IMR-90 (cell line): Measurements from ENCODE around the gene RBBP8NL. TPM values are rescaled to one million over a fixed set of nuclear protein-coding genes. Genes with fewer than 3 reads are reported as not detected.

Source experiments
- ATAC-seq: fragments of 200-7000 bp; cut with Tn5 transposase; 2 replicates; pipeline ENCODE4 v1.9.1; 2020; ENCODE audit warnings: low read depth, mild to moderate bottlenecking, moderate library complexity
- BruUV-seq: library from RNA; stranded (reverse); fragments of 400-500 nt; replicated peaks from 2 replicates; lab custom pipeline; 2021; lab: Mats Ljungman, UMichigan
- CTCF ChIA-PET: fragments of 300-600 bp; formaldehyde crosslinking; extraction: SDS; loops from one replicate; lab custom pipeline; 2021; ENCODE audit warnings: antibody characterized with exemption; lab: Yijun Ruan, JAX
- POLR2A ChIA-PET: fragments of 300-600 bp; sonication (Branson Sonifier 250); formaldehyde crosslinking; loops from one replicate; lab custom pipeline; 2022; ENCODE audit warnings: antibody characterized with exemption; ENCODE audit not compliant: unreplicated experiment; lab: Charles Lee
- DNase-seq: peaks from one replicate; pipeline ENCODE4 v3.0.0; 2013
- H2AFZ ChIP-seq: replicated peaks from 2 replicates; pipeline ENCODE3; 2013; ENCODE audit warnings: low read length, mild to moderate bottlenecking; ENCODE audit not compliant: poor library complexity
- H2AK5ac ChIP-seq: 2 replicates; pipeline ENCODE4 v1.6.1; 2013; ENCODE audit warnings: low read depth, low read length, inconsistent platforms
- H2AK9ac ChIP-seq: replicated peaks from 2 replicates; pipeline ENCODE3; 2013; ENCODE audit warnings: mild to moderate bottlenecking, low read depth, low read length, moderate library complexity; ENCODE audit not compliant: poor library complexity
- H2BK120ac ChIP-seq: 2 replicates; pipeline ENCODE4 v1.6.1; 2013; ENCODE audit warnings: low read depth, low read length, inconsistent platforms
- H2BK15ac ChIP-seq: 3 replicates; pipeline ENCODE4 v1.6.1; 2013; ENCODE audit warnings: low read depth, low read length, inconsistent platforms
- H2BK20ac ChIP-seq: 2 replicates; pipeline ENCODE4 v1.6.1; 2013; ENCODE audit warnings: low read depth, mild to moderate bottlenecking, inconsistent platforms, low read length, moderate library complexity
- H2BK5ac ChIP-seq: 2 replicates; pipeline ENCODE4 v1.6.1; 2013; ENCODE audit warnings: mild to moderate bottlenecking, low read depth, low read length, inconsistent platforms; ENCODE audit not compliant: poor library complexity, severe bottlenecking
- H3K14ac ChIP-seq: replicated peaks from 2 replicates; pipeline ENCODE4 v1.6.1; 2013; ENCODE audit warnings: low read depth, low read length, inconsistent platforms
- H3K18ac ChIP-seq: 2 replicates; pipeline ENCODE4 v1.6.1; 2013; ENCODE audit warnings: low read depth, low read length, control low read depth
- H3K23ac ChIP-seq: 2 replicates; pipeline ENCODE4 v1.6.1; 2013; ENCODE audit warnings: low read depth, low read length, inconsistent platforms
- H3K27ac ChIP-seq: 2 replicates; pipeline ENCODE4 v1.5.1; 2013; ENCODE audit warnings: mild to moderate bottlenecking, control low read depth, low read length; ENCODE audit not compliant: insufficient read depth
- H3K27me3 ChIP-seq: 2 replicates; pipeline ENCODE4 v1.6.1; 2013; ENCODE audit warnings: low read length; ENCODE audit not compliant: control insufficient read depth, insufficient read depth
- H3K36me3 ChIP-seq: 2 replicates; pipeline ENCODE4 v1.6.1; 2013; ENCODE audit warnings: low read length, mixed read lengths; ENCODE audit not compliant: control insufficient read depth, insufficient read depth
- H3K4ac ChIP-seq: 2 replicates; pipeline ENCODE4 v1.6.1; 2013; ENCODE audit warnings: low read depth, low read length, inconsistent platforms
- H3K4me1 ChIP-seq: 2 replicates; pipeline ENCODE4 v1.6.1; 2013; ENCODE audit warnings: low read length, mixed read lengths; ENCODE audit not compliant: control insufficient read depth, insufficient read depth
- H3K4me2 ChIP-seq: 2 replicates; pipeline ENCODE4 v1.6.1; 2013; ENCODE audit warnings: low read depth, mild to moderate bottlenecking, control low read depth, low read length, moderate library complexity
- H3K4me3 ChIP-seq: 2 replicates; pipeline ENCODE4 v1.5.1; 2013; ENCODE audit warnings: low read depth, mild to moderate bottlenecking, control low read depth, low read length, moderate library complexity; ENCODE audit not compliant: insufficient read depth
- H3K56ac ChIP-seq: 2 replicates; pipeline ENCODE4 v1.6.1; 2013; ENCODE audit warnings: low read length, inconsistent platforms; ENCODE audit not compliant: insufficient read depth; ENCODE audit errors: extremely low read depth
- H3K79me1 ChIP-seq, 2 experiments: 2 replicates each; pipeline ENCODE4 v1.6.1; 2013; ENCODE audit warnings: low read length in 2 of 2, inconsistent platforms in 1 of 2, low read depth in 1 of 2
- H3K9ac ChIP-seq: 2 replicates; pipeline ENCODE4 v1.6.1; 2013; ENCODE audit warnings: low read depth, low read length, control low read depth
- H3K9me1 ChIP-seq: 2 replicates; pipeline ENCODE4 v1.6.1; 2013; ENCODE audit warnings: low read length, inconsistent platforms; ENCODE audit not compliant: insufficient read depth
- H3K9me3 ChIP-seq: 2 replicates; pipeline ENCODE4 v1.6.1; 2013; ENCODE audit warnings: low read length; ENCODE audit not compliant: control insufficient read depth, insufficient read depth
- H4K20me1 ChIP-seq: 2 replicates; pipeline ENCODE4 v1.6.1; 2013; ENCODE audit warnings: low read length, inconsistent platforms; ENCODE audit not compliant: insufficient read depth
- H4K5ac ChIP-seq: 2 replicates; pipeline ENCODE4 v1.6.1; 2013; ENCODE audit warnings: mild to moderate bottlenecking, low read depth, low read length, control low read depth
- H4K8ac ChIP-seq, 2 experiments: 2 replicates each; pipeline ENCODE4 v1.6.1; 2013; ENCODE audit warnings: low read depth in 2 of 2, low read length in 2 of 2, control low read depth in 1 of 2, inconsistent platforms in 1 of 2
- H4K91ac ChIP-seq: 2 replicates; pipeline ENCODE4 v1.6.1; 2013; ENCODE audit warnings: low read depth, low read length, inconsistent platforms; ENCODE audit not compliant: insufficient read depth
- CEBPB ChIP-seq: IDR thresholded peaks from 2 replicates; pipeline ENCODE4 v1.6.1; 2012; ENCODE audit warnings: low read depth, low read length, improper control_type of control experiment
- CHD1 ChIP-seq: IDR thresholded peaks from 2 replicates; pipeline ENCODE4 v1.6.1; 2012; ENCODE audit warnings: low read depth, low read length, improper control_type of control experiment
- ELK1 ChIP-seq: fragments of 150-350 bp; IDR thresholded peaks from 2 replicates; pipeline ENCODE4 v1.6.1; 2016; ENCODE audit warnings: low read depth, mild to moderate bottlenecking, low read length, moderate library complexity, borderline replicate concordance
- FOS ChIP-seq: fragments of 150-350 bp; IDR thresholded peaks from 2 replicates; pipeline ENCODE4 v1.6.1; 2016; ENCODE audit warnings: low read depth, low read length
- MAFK ChIP-seq: IDR thresholded peaks from 2 replicates; pipeline ENCODE4 v1.6.1; 2012; ENCODE audit warnings: low read depth, low read length, improper control_type of control experiment
- MAZ ChIP-seq: IDR thresholded peaks from 2 replicates; pipeline ENCODE4 v1.6.1; 2012; ENCODE audit warnings: low read depth, mild to moderate bottlenecking, low read length, improper control_type of control experiment, moderate library complexity, borderline replicate concordance
- MXI1 ChIP-seq: IDR thresholded peaks from 2 replicates; pipeline ENCODE4 v1.6.1; 2012; ENCODE audit warnings: low read depth, mild to moderate bottlenecking, low read length, moderate library complexity, borderline replicate concordance
- NFE2L2 ChIP-seq: fragments of 150-350 bp; IDR thresholded peaks from 2 replicates; pipeline ENCODE4 v1.6.1; 2016; ENCODE audit warnings: low read depth, mild to moderate bottlenecking, low read length
- POLR2A ChIP-seq: IDR thresholded peaks from 2 replicates; pipeline ENCODE4 v1.6.1; 2012; ENCODE audit warnings: mild to moderate bottlenecking, low read depth, low read length
- RAD21 ChIP-seq: IDR thresholded peaks from 2 replicates; pipeline ENCODE4 v1.6.1; 2012; ENCODE audit warnings: low read length, improper control_type of control experiment
- RCOR1 ChIP-seq: IDR thresholded peaks from 2 replicates; pipeline ENCODE4 v1.6.1; 2012; ENCODE audit warnings: mild to moderate bottlenecking, low read length, improper control_type of control experiment; ENCODE audit not compliant: insufficient replicate concordance
- RFX5 ChIP-seq: IDR thresholded peaks from 2 replicates; pipeline ENCODE4 v1.8.0; 2012; ENCODE audit warnings: low read depth, mild to moderate bottlenecking, low read length, moderate library complexity
- SMC3 ChIP-seq: fragments of 150-350 bp; IDR thresholded peaks from 2 replicates; pipeline ENCODE4 v1.6.1; 2016; ENCODE audit warnings: low read depth, mild to moderate bottlenecking, antibody characterized with exemption, low read length, moderate library complexity
- USF2 ChIP-seq: fragments of 150-350 bp; IDR thresholded peaks from 2 replicates; pipeline ENCODE4 v1.6.1; 2017; ENCODE audit warnings: mild to moderate bottlenecking, antibody characterized with exemption, low read length, low read depth
- WGBS, 2 experiments: methylation state at CpG; one replicate each; pipeline versions ENCODE4 v1.1.5 to v1.1.7; 2013; ENCODE audit warnings: missing lambda C conversion rate in 2 of 2; ENCODE audit not compliant: insufficient read length in 1 of 2; ENCODE audit errors: extremely low coverage in 2 of 2; 5-methylcytosine and 5-hydroxymethylcytosine counted together
- dilution Hi-C: fragments of 300-500 bp; cut with HindIII; formaldehyde crosslinking; loops from one replicate; pipeline ENCODE4 v1.14.3; 2018; ENCODE audit warnings: low sequenced_read_pairs; ENCODE audit not compliant: unreplicated experiment
- in situ Hi-C: fragments of 300-500 bp; cut with MboI; formaldehyde crosslinking; loops from 3 replicates; pipeline ENCODE4 v1.14.3; 2019; ENCODE audit warnings: low sequenced_read_pairs, inconsistent platforms, mixed read lengths
- intact Hi-C: fragments of 100-400 bp; cut with micrococcal nuclease; formaldehyde crosslinking; loops from 2 replicates; pipeline ENCODE4 v1.10.0; 2022
- polyA plus RNA-seq, 3 experiments: library from polyadenylated mRNA; depleted of rRNA; stranded (reverse); fragments of >200 nt; gene quantifications; 2 replicates each; pipeline ENCODE4 v1.2.3, GENCODE V29; 2012; ENCODE audit warnings: low replicate concordance in 1 of 3
- total RNA-seq: library from RNA; depleted of rRNA; stranded (reverse); fragments of >200 nt; gene quantifications from 2 replicates; pipeline ENCODE4 v1.2.3, GENCODE V29; 2012

RBBP8NL gene
- total and polyA plus RNA-seq, 2 of the 4 experiments (the other 2 are of a cell fraction): not detected

GRCh38 chr20:62392621-62393334 lies 34.6 kb downstream of the RBBP8NL start (continued):
- no peak for TF ChIP-seq USF2

- no TSS peak for BruUV-seq
- in situ Hi-C loops: loop anchor here (25.0 kb wide), 1 partner anchor 380 kb away; no protein-coding TSS in a partner anchor
- TF ChIP-seq NFE2L2 (no peak), CHD1 (no peak), ELK1 (no peak), FOS (no peak), MAFK (no peak), SMC3 (no peak), RFX5 (no peak), MAZ (no peak), MXI1 (no peak), USF2 (no peak), RAD21 (no peak), RCOR1 (no peak), POLR2A (no peak), CEBPB (no peak)
These were observed 35.3 kb downstream of the RBBP8NL start for GRCh38 chr20:62392077-62392418.

More at GRCh38 chr20:62392077-62392418, 35.3 kb downstream of the RBBP8NL start:
- Histone ChIP-seq H3K23ac (no peak overlapping the region), H2AFZ (no peak overlapping the region), H4K91ac (no peak overlapping the region), H3K4ac (no peak overlapping the region), H3K18ac (no peak overlapping the region), H3K14ac (no peak overlapping the region), H4K8ac (no peak overlapping the region), H2BK15ac (no peak overlapping the region), H4K20me1 (peaks cover 44% of the 10 kb centered on the region), H3K56ac (no peak overlapping the region), H3K9me3 (no peaks in the 10 kb centered on the region), H3K4me3 (no peak overlapping the region), H3K27me3 (no peaks in the 10 kb centered on the region), H2BK5ac (no peak overlapping the region), H3K9me1 (0 out of 2 replicates have a peak, but pooled peaks cover 5% of the 10 kb centered on the region), H2AK9ac (no peak overlapping the region), H2BK20ac (no peak overlapping the region), H3K27ac (no peak overlapping the region), H4K5ac (no peak overlapping the region), H3K4me2 (no peak overlapping the region), H3K4me1 (peaks cover 5% of the 10 kb centered on the region), H2BK120ac (no peak overlapping the region), H3K9ac (no peak overlapping the region), H3K36me3 (peaks cover 48% of the 10 kb centered on the region), H3K79me1 (peaks cover 26 to 38% of the 10 kb centered on the region in 2 experiments), H2AK5ac (no peak overlapping the region)
- dilution Hi-C loops (loop anchor here (25.0 kb wide), 1 partner anchor 105 kb away; no protein-coding TSS in a partner anchor), intact Hi-C loops (no loop called here)
- POLR2A ChIA-PET: no interaction called here
- WGBS, 2 experiments: 100% methylated on average over 4 of the region's 10 CpGs; no CpG with 5 or more reads in 1 of the 2 experiments
- CTCF ChIA-PET: no interaction called here
- DNase-seq: no peak
- ATAC-seq: no peak
